HEK293 (cell line): ENCODE results near the gene CDX2.

ENCODE experiments used
- CTCF ChIP-seq: fragments of 450-650 bp; formaldehyde crosslinking; IDR thresholded peaks from 2 replicates; pipeline ENCODE4 v1.5.1; 2016; ENCODE audit warnings: missing biosample characterization, missing genetic modification characterization
- PATZ1 ChIP-seq: fragments of 450-650 bp; formaldehyde crosslinking; IDR thresholded peaks from 2 replicates; pipeline ENCODE4 v1.5.1; 2016; ENCODE audit warnings: missing biosample characterization, missing genetic modification characterization
- PRDM1 ChIP-seq: fragments of 450-650 bp; formaldehyde crosslinking; IDR thresholded peaks from 2 replicates; pipeline ENCODE4; 2016; ENCODE audit warnings: missing biosample characterization, missing genetic modification characterization
- SP2 ChIP-seq: fragments of 450-650 bp; formaldehyde crosslinking; IDR thresholded peaks from 2 replicates; pipeline ENCODE4 v1.5.1; 2016; ENCODE audit warnings: missing biosample characterization, missing genetic modification characterization
- ZBTB7A ChIP-seq: fragments of 450-650 bp; formaldehyde crosslinking; IDR thresholded peaks from 2 replicates; pipeline ENCODE4 v1.5.1; 2016; ENCODE audit warnings: low read depth, missing biosample characterization, missing genetic modification characterization
- ZFHX2 ChIP-seq: fragments of 450-650 bp; formaldehyde crosslinking; conservative IDR thresholded peaks from 2 replicates; pipeline ENCODE4 v1.5.1; 2016; ENCODE audit warnings: missing biosample characterization, missing genetic modification characterization
- ZNF16 ChIP-seq: fragments of 450-650 bp; formaldehyde crosslinking; IDR thresholded peaks from 2 replicates; pipeline ENCODE4 v1.5.1; 2016; ENCODE audit warnings: low read depth, missing biosample characterization, missing genetic modification characterization
- ZNF837 ChIP-seq: fragments of 450-650 bp; formaldehyde crosslinking; IDR thresholded peaks from 2 replicates; pipeline ENCODE4 v1.5.1; 2016; ENCODE audit warnings: missing biosample characterization, missing genetic modification characterization

GRCh38 chr13:27973961-27974662 lies 5.0 kb upstream of the CDX2 start:
- TF ChIP-seq CTCF, result no peak
- no peak for TF ChIP-seq SP2 (tag by site-specific recombination)
- no peak for TF ChIP-seq PATZ1 (tag by site-specific recombination)
- no peak for TF ChIP-seq ZNF16 (tag by site-specific recombination)
- TF ChIP-seq PRDM1 (tag by site-specific recombination), result no peak
- no peak for TF ChIP-seq ZFHX2 (tag by site-specific recombination)
- TF ChIP-seq ZNF837 (tag by site-specific recombination), result no peak
- TF ChIP-seq ZBTB7A (tag by site-specific recombination), result no peak
